GM18867 (cell line): Measurements from ENCODE around the gene BICRAL.
"Not testable (repeated sequence)": the region's sequence is repeated elsewhere in the genome, so short reads cannot be mapped to it uniquely, and the experiment has no call there.

Source experiments
- ATAC-seq: cut with Tn5 transposase; IDR thresholded peaks from one replicate; pipeline ENCODE4 v1.9.1; 2021; ENCODE audit warnings: mild to moderate bottlenecking, moderate library complexity; ENCODE audit not compliant: unreplicated experiment

The BICRAL gene

GRCh38 chr6:42781796-42782688, at the start of gene BICRAL:
BICRAL (plus strand) TSS chr6:42782052; CDS start chr6:42822023, 39,971 bp downstream.
- no peak for ATAC-seq

DNA sequence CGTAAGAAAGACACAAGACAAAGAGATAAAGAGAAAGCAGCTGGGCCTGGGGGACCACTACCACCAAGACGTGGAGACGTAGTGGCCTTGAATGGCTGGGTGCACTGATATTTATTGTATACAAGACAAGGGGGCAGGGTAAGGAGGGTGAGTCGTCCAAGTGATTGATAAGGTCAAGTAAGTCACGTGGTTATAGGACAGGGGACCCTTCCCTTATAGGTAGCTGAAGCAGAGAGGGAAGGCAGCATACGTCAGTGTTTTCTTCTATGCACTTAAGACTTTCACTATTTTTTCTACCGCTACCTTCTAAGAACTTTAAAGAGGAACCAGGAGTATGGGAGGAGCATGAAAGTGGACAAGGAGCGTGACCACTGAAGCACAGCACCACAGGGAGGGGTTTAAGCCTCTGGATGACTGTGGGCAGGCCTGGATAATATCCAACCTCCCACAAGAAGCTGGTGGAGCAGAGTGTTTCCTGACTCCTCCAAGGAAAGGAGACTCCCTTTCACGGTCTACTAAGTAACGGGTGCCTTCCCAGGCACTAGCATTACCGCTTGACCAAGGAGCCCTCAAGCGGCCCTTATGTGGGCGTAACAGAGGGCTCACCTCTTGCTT, 47.9 kb upstream of the BICRAL start:
- ATAC-seq: not testable (repeated sequence)

DNA sequence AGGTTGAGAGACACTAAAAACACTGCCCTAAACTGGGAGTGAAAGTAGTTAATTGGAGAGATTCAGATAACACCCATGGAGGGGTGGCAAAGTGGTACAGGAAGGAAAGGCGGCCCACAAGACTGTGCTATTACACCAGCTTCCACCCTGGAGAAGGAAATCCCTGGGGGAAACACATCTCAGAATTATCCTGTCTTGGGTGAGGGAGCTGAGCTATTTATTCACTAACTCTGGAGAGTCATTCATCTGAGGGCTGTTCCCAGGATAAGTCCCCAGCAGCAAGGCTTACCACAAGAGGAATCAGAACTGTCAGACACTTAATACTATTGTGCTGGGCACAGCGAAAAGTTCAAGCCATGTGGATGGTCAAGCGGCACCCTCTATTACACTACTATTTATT, 45.9 kb upstream of the BICRAL start:
- ATAC-seq: no peak

DNA sequence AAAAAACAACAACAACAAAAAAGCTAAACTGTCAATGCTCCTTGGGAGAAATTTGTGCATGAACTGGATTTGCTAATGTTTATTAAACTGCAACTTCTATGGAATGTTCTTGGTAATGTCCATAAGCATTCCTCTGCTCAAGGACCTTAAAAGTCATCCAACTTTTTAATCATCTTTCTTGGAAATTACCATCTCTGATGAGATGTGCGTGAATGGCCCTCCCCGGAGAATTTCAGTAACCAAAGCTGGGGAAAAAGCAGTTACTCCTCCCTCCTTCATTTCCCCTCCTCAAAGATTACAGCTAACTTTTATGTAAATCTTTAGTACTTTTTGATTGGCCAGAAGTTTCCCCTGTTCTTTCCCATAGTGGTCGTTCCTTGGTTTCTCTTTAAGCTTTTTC, 41.1 kb upstream of the BICRAL start:
- ATAC-seq: no peak

- no peak for ATAC-seq
These were observed 39.5 kb upstream of the BICRAL start for GRCh38 chr6:42742116-42742894.

- ATAC-seq: no peak
These were observed 37.4 kb upstream of the BICRAL start for GRCh38 chr6:42744351-42744893.

GRCh38 chr6:42745083-42745639, 36.7 kb upstream of the BICRAL start:
- no peak for ATAC-seq

DNA sequence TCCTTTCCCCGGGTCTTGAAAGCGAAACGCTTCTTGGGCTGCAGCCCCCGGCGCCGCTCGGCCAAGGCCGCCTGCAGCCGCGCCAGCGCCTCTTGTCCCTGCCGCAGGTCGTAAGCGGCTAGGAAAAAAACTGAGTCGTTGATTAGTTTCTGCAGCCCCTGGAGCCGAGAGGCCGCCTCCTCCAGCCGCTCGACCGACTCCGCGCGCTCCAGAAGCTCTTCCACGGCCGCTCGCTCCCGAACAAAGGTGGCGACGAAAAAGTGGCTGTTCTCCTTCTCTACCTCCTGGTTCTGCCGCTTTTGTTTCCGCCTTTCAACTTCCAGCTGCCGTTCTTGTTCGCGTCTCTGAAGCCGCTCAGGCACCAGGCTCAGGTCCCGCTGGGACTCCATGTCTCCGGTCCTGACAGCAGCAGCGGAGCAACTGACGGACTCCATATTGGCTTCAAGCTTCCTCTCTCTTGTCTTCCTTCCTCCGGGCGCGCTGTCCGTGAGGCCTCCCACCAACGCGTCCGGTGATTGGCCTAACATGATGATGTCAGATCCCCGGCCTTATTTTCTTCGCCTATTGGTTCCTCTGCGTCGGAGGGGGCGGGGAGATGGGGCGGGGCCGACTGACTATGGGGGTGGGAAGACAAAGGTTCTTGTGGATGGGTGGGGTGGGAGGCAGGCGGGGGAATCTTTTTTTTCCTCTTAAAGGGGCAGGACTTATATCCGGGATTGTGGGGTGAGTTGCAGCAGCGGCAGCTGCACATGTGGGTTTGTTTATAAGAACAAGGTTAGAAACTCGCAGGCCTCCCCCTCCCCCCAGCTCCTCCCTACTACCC, 36.0 kb upstream of the BICRAL start, which contains the start of gene TBCC:
TSS of gene TBCC (minus strand) at position 464 of the 823 bp plus-strand sequence. CDS start at position 434, 30 bp downstream.
- peak; percentile 75 for ATAC-seq

DNA sequence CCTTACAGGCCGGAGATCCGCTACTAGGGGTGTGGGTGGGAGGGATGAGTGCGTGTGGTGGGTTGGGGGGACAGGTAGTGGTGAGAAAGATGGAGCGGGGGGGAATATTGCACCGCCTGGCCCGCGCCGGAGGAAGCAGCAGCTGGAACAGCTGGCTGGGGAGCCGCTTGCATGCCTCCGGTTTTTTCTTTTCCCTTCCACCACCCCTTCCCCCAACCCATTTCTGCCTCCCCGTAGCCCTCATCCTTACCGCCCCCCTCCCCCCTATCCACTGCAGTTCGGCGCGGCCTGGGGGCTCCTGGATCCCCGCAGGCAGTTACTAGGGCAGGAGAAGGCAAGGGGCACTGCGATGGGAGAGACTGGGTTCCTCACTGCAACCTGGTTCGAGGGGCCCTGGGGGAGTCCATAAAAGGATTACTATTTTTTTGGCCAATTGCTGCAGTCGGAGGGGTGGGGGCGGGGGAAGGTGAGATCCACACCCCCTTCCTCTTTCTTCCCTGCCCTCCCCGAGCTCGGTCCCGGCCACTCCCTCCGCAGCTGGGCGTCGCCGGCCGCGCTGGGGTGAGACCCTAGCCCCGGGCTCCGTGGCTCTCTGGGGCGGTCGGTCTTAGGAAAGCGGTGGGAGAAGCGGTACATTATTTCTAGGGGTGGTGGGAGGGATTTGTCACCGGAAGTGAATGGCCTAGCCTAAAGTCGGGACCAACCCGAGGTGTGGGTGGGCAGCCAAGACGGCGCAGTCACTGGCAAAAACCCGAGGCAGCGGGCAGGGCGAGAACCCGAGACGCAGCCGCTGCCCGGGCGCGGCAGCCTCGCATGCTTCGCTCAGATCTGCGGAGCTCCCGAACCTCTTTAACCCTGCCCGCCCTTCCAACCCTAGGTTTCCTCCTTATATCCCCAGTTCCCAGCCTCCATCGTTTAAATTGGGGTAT, 35.1 kb upstream of the BICRAL start:
- peak; percentile 63 for ATAC-seq

GRCh38 chr6:42748203-42748898, 33.5 kb upstream of the BICRAL start:
- no peak for ATAC-seq

DNA sequence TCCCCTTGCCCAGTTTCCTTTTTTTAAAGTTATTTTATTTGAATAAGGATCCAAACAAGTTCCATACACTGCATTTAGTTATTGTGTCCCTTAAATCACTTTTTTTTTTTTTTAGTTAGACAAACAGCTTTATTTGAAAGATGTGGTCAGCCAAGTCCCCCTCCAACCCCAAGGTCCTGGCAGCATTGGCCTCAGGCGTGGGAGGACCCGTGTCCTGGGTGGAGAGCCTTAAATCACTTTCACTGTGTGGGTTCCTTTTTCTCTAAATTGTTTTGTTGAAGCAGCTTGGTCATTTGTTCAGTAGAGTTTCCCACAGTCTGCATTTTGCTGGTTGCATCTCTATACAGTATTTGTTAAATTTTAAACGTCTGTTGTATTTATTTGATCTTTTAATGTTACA, 30.8 kb upstream of the BICRAL start:
- ATAC-seq: no peak

GRCh38 chr6:42754759-42755158, 27.1 kb upstream of the BICRAL start:
- no peak for ATAC-seq

- ATAC-seq: no peak
These were observed 25.1 kb upstream of the BICRAL start for GRCh38 chr6:42756722-42757121.

DNA sequence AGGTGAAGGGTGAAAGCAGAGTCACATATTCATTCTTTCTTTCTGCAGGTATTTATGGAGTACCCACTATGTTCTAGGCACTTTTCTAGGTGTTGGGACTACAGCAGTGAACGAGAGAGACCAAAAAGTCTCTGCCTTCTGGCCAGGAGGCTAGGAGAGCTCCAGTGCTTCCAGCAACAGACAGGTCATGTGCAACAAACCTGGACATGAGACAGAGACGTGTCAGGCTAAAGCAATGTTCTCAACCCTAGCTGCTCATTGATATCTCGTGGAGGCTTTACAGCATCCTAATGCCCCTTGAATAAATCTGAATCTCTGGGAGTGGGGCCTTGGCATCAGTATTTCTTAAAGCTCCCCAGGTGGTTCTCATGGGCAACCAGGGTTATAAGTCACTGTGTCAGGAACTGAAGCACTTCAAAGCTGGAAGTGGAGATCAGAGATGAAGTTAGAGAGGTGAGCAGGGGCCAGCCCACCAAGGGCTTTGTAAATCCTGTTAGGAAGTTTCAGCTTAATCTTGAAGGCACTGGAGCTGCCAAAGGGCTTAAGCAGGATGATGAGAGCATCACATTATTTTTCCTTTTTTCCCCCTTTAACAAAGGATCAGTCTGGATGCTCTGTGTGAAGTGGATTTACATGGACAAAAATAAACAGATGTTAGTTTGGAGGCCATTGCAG, 23.0 kb upstream of the BICRAL start:
- ATAC-seq: no peak

GRCh38 chr6:42761287-42762067, 20.4 kb upstream of the BICRAL start:
- no peak for ATAC-seq

DNA sequence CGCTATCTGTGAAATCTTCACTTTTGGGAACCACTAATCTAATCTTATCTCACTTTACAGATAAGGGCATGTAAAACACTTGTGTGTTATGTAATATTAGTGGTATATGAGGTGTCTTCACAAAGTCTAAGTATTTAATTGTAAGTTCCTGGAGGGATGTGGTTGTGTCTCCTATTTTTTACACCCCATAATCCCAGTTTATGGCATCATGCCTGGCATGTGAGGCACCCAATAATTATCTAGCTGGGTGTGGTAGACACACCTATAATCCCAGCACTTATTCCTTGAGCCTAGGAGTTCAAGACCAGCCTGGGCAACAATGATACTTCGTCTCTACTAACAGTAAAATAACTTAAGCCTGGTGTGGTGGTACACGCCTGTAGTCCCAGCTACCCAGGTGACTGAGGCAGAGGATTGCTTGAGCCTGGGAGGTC, 19.4 kb upstream of the BICRAL start:
- no peak for ATAC-seq

DNA sequence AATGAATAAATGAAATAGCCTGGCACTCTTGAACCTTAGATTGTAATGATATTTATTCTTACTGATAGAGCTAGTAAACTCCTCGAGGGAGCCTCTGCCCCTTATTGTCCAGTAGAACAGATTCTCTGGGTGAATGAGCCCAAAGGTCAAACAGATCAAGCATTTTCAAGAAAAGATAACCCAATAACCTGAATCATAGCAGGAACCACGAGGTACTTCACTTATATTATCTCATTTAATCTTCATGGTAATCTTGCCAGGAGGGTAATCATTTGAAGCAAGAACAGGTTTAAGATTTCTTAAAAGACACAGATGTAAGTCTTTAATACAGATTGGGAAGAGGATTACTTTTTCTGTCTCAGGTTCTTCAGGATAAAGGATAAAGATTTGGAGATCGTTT, 18.9 kb upstream of the BICRAL start:
- no peak for ATAC-seq
